Measurements from ENCODE around the gene SPINDOC. TPM values are rescaled to one million over a fixed set of nuclear protein-coding genes. Genes with fewer than 3 reads are reported as not detected.
"Not testable (repeated sequence)": the region's sequence is repeated elsewhere in the genome, so short reads cannot be mapped to it uniquely, and the experiment has no call there.

The SPINDOC gene
- total RNA-seq (2014; rRNA removed; shearing (Covaris generic)): 15.0 and 17.7 TPM in 2 replicates
- polyA plus RNA-seq (2015; cell fraction: cytosol; rRNA removed): 30.3 and 36.1 TPM in 2 replicates
- polyA plus RNA-seq (2015; cell fraction: nucleus; rRNA removed): 17.3 and 21.1 TPM in 2 replicates

GRCh38 chr11:63813035-63813562, at the start of gene SPINDOC:
Gene SPINDOC (plus strand): TSS chr11:63813456. CDS start chr11:63813687, 231 bp downstream.
- in situ Hi-C loops (cut with HindIII; ENCODE audit: low pct_unique_long_range_greater_than_20kb, low sequenced_read_pairs): no loop called here
- DNase-seq (ENCODE audit: low read depth, low spot score): peak; percentile 54

- DNase-seq (ENCODE audit: low read depth, low spot score): no peak
- in situ Hi-C loops (cut with HindIII; ENCODE audit: low pct_unique_long_range_greater_than_20kb, low sequenced_read_pairs): no loop called here
These were observed 49.5 kb upstream of the SPINDOC start for GRCh38 chr11:63763496-63764339.

GRCh38 chr11:63764340-63764678, 48.9 kb upstream of the SPINDOC start:
- in situ Hi-C loops (cut with HindIII; ENCODE audit: low pct_unique_long_range_greater_than_20kb, low sequenced_read_pairs): no loop called here
- no peak for DNase-seq (ENCODE audit: low read depth, low spot score)

GRCh38 chr11:63764679-63765647, 48.3 kb upstream of the SPINDOC start:
- DNase-seq (ENCODE audit: low read depth, low spot score): no peak
- in situ Hi-C loops (cut with HindIII; ENCODE audit: low pct_unique_long_range_greater_than_20kb, low sequenced_read_pairs): no loop called here

- in situ Hi-C loops (cut with HindIII; ENCODE audit: low pct_unique_long_range_greater_than_20kb, low sequenced_read_pairs): no loop called here
- DNase-seq (ENCODE audit: low read depth, low spot score): no peak
These were observed 47.5 kb upstream of the SPINDOC start for GRCh38 chr11:63765688-63766241.

- in situ Hi-C loops (cut with HindIII; ENCODE audit: low pct_unique_long_range_greater_than_20kb, low sequenced_read_pairs): no loop called here
- no peak for DNase-seq (ENCODE audit: low read depth, low spot score)
These were observed 46.6 kb upstream of the SPINDOC start for GRCh38 chr11:63766531-63767235.

- no peak for DNase-seq (ENCODE audit: low read depth, low spot score)
- in situ Hi-C loops (cut with HindIII; ENCODE audit: low pct_unique_long_range_greater_than_20kb, low sequenced_read_pairs): no loop called here
These were observed 46.0 kb upstream of the SPINDOC start for GRCh38 chr11:63767267-63767564.

GRCh38 chr11:63767565-63768236, 45.6 kb upstream of the SPINDOC start:
- DNase-seq (ENCODE audit: low read depth, low spot score): peak; percentile 72
- in situ Hi-C loops (cut with HindIII; ENCODE audit: low pct_unique_long_range_greater_than_20kb, low sequenced_read_pairs): no loop called here

GRCh38 chr11:63768237-63769041, 44.8 kb upstream of the SPINDOC start, which contains the start of gene ZFTA:
Gene ZFTA (minus strand): TSS chr11:63768775. CDS start chr11:63768622, 153 bp downstream.
- in situ Hi-C loops (cut with HindIII; ENCODE audit: low pct_unique_long_range_greater_than_20kb, low sequenced_read_pairs): no loop called here
- peak; percentile 55 for DNase-seq (ENCODE audit: low read depth, low spot score)

GRCh38 chr11:63769042-63769713, 44.1 kb upstream of the SPINDOC start:
- DNase-seq (ENCODE audit: low read depth, low spot score): peak; percentile 14
- in situ Hi-C loops (cut with HindIII; ENCODE audit: low pct_unique_long_range_greater_than_20kb, low sequenced_read_pairs): no loop called here

- no peak for DNase-seq (ENCODE audit: low read depth, low spot score)
- in situ Hi-C loops (cut with HindIII; ENCODE audit: low pct_unique_long_range_greater_than_20kb, low sequenced_read_pairs): no loop called here
These were observed 43.4 kb upstream of the SPINDOC start for GRCh38 chr11:63769714-63770455.

GRCh38 chr11:63770763-63771162, 42.5 kb upstream of the SPINDOC start:
- DNase-seq (ENCODE audit: low read depth, low spot score): no peak
- in situ Hi-C loops (cut with HindIII; ENCODE audit: low pct_unique_long_range_greater_than_20kb, low sequenced_read_pairs): no loop called here

GRCh38 chr11:63771741-63772318, 41.4 kb upstream of the SPINDOC start:
- in situ Hi-C loops (cut with HindIII; ENCODE audit: low pct_unique_long_range_greater_than_20kb, low sequenced_read_pairs); DNase-seq (ENCODE audit: low read depth, low spot score): not testable (repeated sequence)

GRCh38 chr11:63775191-63775590, 38.1 kb upstream of the SPINDOC start:
- in situ Hi-C loops (cut with HindIII; ENCODE audit: low pct_unique_long_range_greater_than_20kb, low sequenced_read_pairs): no loop called here
- DNase-seq (ENCODE audit: low read depth, low spot score): no peak

- peak; percentile 6 for DNase-seq (ENCODE audit: low read depth, low spot score)
- in situ Hi-C loops (cut with HindIII; ENCODE audit: low pct_unique_long_range_greater_than_20kb, low sequenced_read_pairs): no loop called here
These were observed 34.2 kb upstream of the SPINDOC start for GRCh38 chr11:63779039-63779438.
